Ovary (tissue), 9 donors: ENCODE measurements around the gene HJURP. TPM values are rescaled to one million over a fixed set of nuclear protein-coding genes. Genes with fewer than 3 reads are reported as not detected.

Source experiments
- DNase-seq, 5 donors: peaks; one replicate each; pipeline ENCODE4 v3.0.0-alpha.2; 2019 to 2020
- H3K27ac ChIP-seq, 2 donors: fragments of 200-600 bp; one replicate each; pipeline versions ENCODE4 v1.5.1 to v1.8.0; 2019 to 2022
- H3K27me3 ChIP-seq: fragments of 200-600 bp; one replicate; pipeline ENCODE4 v1.8.0; 2022
- H3K36me3 ChIP-seq: fragments of 200-600 bp; sonication (generic); one replicate; pipeline ENCODE4 v1.5.1; 2019
- H3K4me1 ChIP-seq: one replicate; pipeline ENCODE4 v1.8.1; 2013; ENCODE audit warnings: mild to moderate bottlenecking, moderate library complexity; ENCODE audit not compliant: insufficient read depth
- H3K4me3 ChIP-seq: fragments of 200-600 bp; sonication (generic); one replicate; pipeline ENCODE4 v1.5.1; 2017
- H3K9me3 ChIP-seq, 2 donors: fragments of 200-600 bp in 1 of 2; sonication (generic) in 1 of 2; one replicate each; pipeline versions ENCODE4 v1.5.1 to v1.8.1; 2013 to 2019; ENCODE audit warnings: mild to moderate bottlenecking in 1 of 2, moderate library complexity in 1 of 2
- EP300 ChIP-seq: sonication (generic); formaldehyde crosslinking; IDR thresholded peaks from one replicate; pipeline ENCODE4 v1.6.1; 2017; ENCODE audit warnings: antibody characterized with exemption
- POLR2A ChIP-seq: fragments of 450-650 bp; IDR thresholded peaks from one replicate; pipeline ENCODE4 v1.6.1; 2017; ENCODE audit warnings: antibody characterized with exemption, mild to moderate bottlenecking, moderate library complexity
- WGBS, 3 donors: extraction: QIAGEN DNeasy Blood & Tissue Kit in 1 of 3; methylation state at CpG; one replicate each; pipeline versions ENCODE4 v1.1.5 to v1.1.7; 2013 to 2017; 5-methylcytosine and 5-hydroxymethylcytosine counted together
- intact Hi-C, 4 donors: fragments of 100-400 bp; cut with DNase I; formaldehyde crosslinking; loops; one replicate each; pipeline versions ENCODE4 v1.11.0 to v1.15.1; 2022 to 2023
- polyA plus RNA-seq, 2 donors: library from polyadenylated mRNA; stranded (reverse); fragments of 200-250 nt in 1 of 2; fragments of 350-450 nt in 1 of 2; fragmentation: Illumina TruSeq in 1 of 2; extraction: RNeasy Lipid Tissue Mini Kit (QIAGEN cat#74804) in 1 of 2; gene quantifications; one replicate each; pipeline ENCODE4 v1.2.3, GENCODE V29; 2013 to 2014
- total RNA-seq, 7 donors: library from RNA; depleted of rRNA in 2 of 7; stranded (reverse); fragments of >200 nt in 2 of 7; fragmentation: NEBNext Ultra II Directional in 3 of 7; extraction: Animal tissue kit (Norgen Biotek cat#: 25700) in 3 of 7; gene quantifications; one replicate each; pipeline versions ENCODE4 v1.1.0 to v1.2.4, GENCODE V29; 2016 to 2023
- TF ChIP-seq, protein P1 (sequence below), 3 donors: fragments of 450-650 bp in 2 of 3; fragments of 200-600 bp in 1 of 3; IDR thresholded peaks; one replicate each; pipeline versions ENCODE4 v1.5.1 to v1.8.0; 2016 to 2022; ENCODE audit warnings: antibody characterized with exemption in 3 of 3, mild to moderate bottlenecking in 1 of 3
- donor health status: DM: no; HTN: no; CAD: no; lungs with moderate emphysema.
- donor health status: DM: no; HTN: no; CAD: no.
- donor health status: Bipolar disorder and iron deficiency.
- donor health status: DM: yes; HTN: yes; CAD: no.
- donor health status: DM: no; HTN: no; CAD: no.
- donor health status: DM: yes; HTN: yes; CAD: no.

HJURP gene
- total and polyA plus RNA-seq, 9 donors = 0.07 to 1.5 (median 0.94) TPM; not detected in 4

DNA sequence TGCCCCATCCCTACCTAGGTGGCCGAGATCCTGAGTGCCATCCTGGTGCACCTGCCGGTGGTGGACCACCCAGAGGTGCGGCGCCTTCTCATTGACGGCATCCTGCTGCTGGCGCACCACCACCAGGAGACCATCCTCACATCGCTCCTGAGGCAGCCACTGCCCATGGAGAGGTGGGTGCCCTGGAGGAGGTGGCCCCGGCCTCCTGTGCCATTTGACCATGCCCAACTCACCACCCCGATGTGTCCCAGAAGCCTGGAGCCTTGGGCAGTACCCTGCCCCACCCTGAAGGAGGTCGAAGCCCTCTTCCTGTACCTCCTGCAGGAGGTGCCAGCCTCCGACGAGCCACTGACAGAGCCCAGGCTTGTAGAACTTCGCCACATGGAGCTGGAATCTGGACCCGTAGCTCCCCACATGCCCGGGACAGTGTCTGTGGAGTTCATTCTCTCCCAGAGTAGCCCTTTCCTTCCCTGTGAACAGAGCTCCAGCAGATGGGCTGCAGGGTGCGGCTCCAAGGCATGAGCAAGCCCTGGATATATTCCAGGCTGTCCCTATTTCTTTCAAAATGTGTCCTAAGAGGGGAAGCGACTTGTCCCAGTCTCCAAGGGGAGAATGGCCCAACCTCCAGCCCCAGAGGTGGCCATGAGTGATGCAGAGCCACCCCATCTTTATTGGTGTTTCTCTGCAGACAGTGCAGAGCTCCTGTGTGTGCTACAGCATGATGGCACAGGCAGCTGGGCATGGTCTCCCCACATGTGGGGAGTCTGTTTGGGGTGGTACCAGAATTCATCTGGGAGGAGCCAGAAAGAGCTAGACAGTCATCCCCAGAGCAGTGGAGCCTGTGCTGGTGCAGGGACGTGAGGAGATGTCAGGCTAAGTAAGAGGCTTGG lies 34.2 kb downstream of the HJURP start:
- no peaks in the 10 kb centered on the region for H3K4me1 ChIP-seq
- intact Hi-C loops = no loop called here
- no peak overlapping the region for H3K4me3 ChIP-seq
- H3K9me3 ChIP-seq = no peaks in the 10 kb centered on the region
- DNase-seq = no peak
- H3K27me3 ChIP-seq = no peaks in the 10 kb centered on the region
- no peak for TF ChIP-seq EP300
- TF ChIP-seq POLR2A = no peak
- TF ChIP-seq, protein P1, sequence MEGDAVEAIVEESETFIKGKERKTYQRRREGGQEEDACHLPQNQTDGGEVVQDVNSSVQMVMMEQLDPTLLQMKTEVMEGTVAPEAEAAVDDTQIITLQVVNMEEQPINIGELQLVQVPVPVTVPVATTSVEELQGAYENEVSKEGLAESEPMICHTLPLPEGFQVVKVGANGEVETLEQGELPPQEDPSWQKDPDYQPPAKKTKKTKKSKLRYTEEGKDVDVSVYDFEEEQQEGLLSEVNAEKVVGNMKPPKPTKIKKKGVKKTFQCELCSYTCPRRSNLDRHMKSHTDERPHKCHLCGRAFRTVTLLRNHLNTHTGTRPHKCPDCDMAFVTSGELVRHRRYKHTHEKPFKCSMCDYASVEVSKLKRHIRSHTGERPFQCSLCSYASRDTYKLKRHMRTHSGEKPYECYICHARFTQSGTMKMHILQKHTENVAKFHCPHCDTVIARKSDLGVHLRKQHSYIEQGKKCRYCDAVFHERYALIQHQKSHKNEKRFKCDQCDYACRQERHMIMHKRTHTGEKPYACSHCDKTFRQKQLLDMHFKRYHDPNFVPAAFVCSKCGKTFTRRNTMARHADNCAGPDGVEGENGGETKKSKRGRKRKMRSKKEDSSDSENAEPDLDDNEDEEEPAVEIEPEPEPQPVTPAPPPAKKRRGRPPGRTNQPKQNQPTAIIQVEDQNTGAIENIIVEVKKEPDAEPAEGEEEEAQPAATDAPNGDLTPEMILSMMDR (IDR thresholded peaks at IDR 0.05) = no peak
- WGBS, 3 donors = 82 to 86% (median 83%) methylated on average over 18 of the region's 18 CpGs
- H3K27ac ChIP-seq = no peak overlapping the region
- H3K36me3 ChIP-seq = no peaks in the 10 kb centered on the region

DNA sequence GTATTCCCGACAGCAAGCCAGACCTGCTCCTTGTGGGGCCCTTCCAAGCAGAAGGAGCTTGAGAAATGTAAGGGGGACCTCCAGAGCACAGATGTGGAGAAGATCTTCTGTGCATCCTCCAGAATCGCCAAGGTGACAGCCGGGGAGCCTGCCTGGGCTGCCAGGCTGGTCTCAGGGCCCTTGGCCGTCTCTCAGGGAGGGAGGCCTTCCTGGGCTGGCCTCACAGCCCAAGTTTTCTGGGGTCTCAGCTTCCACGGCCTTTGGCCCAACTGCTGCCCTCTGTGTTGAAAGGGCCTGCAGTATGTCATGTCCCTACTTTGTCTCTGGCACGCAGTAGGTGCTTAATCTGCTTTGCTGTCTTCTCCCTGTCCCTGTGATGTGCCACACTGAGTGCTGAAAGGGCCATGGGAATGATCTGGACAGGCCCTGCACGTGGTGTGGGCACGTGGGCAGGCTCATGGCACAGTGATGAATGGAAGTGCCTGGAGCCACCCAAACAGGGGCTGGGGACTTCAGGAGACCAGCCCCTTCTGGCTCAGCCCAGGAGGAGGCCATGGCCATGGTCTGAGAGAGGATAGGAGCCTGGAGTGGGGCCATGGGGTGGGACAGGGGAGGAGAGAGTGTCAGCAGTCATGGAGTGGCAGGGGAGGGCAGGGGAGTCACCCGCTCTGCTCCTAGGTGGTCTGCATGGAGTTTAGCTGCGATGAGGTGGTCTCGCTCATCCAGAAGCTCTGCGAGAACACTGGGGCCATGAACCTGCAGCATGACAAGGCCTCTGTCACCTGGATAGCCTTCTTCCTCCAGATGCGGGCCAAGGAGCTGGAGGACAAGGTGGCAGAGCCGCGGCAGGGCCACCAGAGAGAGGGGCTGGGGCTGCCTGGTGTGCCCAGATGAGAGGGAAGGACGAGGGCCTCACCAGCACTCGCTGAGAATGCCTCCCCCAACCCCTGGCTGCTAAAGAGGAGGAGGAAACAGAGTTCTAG lies 35.4 kb downstream of the HJURP start:
- Histone ChIP-seq H3K27me3 (no peaks in the 10 kb centered on the region), H3K4me3 (no peak overlapping the region), H3K9me3 (no peaks in the 10 kb centered on the region), H3K27ac (no peak overlapping the region), H3K36me3 (no peaks in the 10 kb centered on the region), H3K4me1 (no peaks in the 10 kb centered on the region)
- intact Hi-C loops = no loop called here
- WGBS, 3 donors = 70 to 72% (median 71%) methylated on average over 17 of the region's 17 CpGs
- TF ChIP-seq EP300 (no peak), POLR2A (no peak)
- TF ChIP-seq, protein P1 (IDR thresholded peaks at IDR 0.05) = no peak
- DNase-seq = no peak

DNA sequence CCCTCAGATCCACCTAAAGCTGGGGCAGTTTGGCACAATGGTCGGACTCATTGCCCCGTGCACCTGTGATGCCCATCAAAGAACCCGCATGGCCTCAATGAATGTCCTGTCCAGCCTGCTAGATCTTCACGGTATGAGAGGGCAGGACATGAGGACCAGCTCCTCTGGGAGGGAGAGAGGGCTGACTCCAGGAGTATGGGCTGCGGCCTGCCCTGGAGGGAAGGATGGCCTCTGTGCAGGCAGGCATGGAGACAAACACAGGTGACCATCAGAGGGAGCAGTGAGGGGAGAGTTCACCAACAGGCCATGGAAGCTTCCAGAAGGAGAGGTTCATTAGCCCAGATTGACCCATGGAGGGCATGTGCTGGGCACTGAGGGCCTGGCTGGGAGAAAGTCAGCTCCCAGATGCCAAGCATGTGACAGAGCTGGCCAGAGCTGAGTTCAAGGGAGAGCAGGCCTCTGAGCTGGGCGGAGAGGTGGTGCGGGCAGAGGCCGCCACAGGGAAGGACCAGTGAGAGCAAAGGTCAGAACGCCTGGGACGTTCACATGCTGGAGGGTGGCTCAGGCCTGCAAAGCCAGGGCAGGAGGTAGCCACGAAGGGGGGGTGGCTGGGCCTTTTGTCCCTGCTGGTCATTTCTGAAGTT lies 36.2 kb downstream of the HJURP start:
- no peaks in the 10 kb centered on the region for H3K4me1 ChIP-seq
- no peaks in the 10 kb centered on the region for H3K27me3 ChIP-seq
- no peaks in the 10 kb centered on the region for H3K9me3 ChIP-seq
- intact Hi-C loops = no loop called here
- H3K27ac ChIP-seq = no peak overlapping the region
- no peaks in the 10 kb centered on the region for H3K36me3 ChIP-seq
- WGBS, 3 donors = 88 to 93% (median 89%) methylated on average over 11 of the region's 11 CpGs
- H3K4me3 ChIP-seq = no peak overlapping the region
- no peak for TF ChIP-seq EP300
- TF ChIP-seq, protein P1 (IDR thresholded peaks at IDR 0.05) = no peak
- TF ChIP-seq POLR2A = no peak
- DNase-seq = no peak

DNA sequence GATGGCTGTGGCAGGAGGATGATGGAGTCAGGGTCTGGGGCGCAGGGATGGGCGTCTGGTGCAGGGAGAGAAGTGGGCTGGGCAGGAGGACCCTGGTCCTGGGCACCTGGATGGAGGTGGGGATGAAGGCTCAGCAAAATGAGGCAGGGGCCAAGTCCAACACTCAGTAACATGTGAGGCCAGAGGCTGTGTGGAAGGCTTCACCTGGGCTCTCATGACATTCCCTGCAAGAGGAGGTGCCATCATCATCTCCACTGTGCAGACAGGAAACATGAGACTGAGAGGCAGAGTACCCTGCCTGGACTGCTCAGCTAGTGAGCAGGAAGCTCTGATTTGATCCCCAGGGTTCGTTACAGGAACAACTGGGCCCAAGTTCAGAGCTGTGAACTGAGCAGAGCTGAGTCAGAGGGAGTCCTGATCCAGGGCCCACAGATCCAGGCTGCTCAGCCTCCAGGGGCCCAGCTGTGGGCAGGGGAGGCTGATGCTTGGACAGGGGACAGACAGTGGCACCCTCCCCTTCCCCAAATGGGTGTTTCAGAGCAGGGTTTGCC lies 36.9 kb downstream of the HJURP start:
- TF ChIP-seq POLR2A = no peak
- TF ChIP-seq, protein P1 (IDR thresholded peaks at IDR 0.05) = no peak
- Histone ChIP-seq H3K9me3 (no peaks in the 10 kb centered on the region), H3K36me3 (no peaks in the 10 kb centered on the region), H3K27me3 (no peaks in the 10 kb centered on the region), H3K4me3 (no peak overlapping the region), H3K4me1 (no peaks in the 10 kb centered on the region), H3K27ac (no peak overlapping the region)
- 75 to 91% (median 85%) methylated on average over 3 of the region's 3 CpGs for WGBS, 3 donors
- intact Hi-C loops = no loop called here
- DNase-seq = no peak
